Measurements from ENCODE around the gene PIGU. TPM values are rescaled to one million over a fixed set of nuclear protein-coding genes. Genes with fewer than 3 reads are reported as not detected.

PIGU gene
- total RNA-seq, 1 experiment from 2014 or later = 32.8 TPM

DNA sequence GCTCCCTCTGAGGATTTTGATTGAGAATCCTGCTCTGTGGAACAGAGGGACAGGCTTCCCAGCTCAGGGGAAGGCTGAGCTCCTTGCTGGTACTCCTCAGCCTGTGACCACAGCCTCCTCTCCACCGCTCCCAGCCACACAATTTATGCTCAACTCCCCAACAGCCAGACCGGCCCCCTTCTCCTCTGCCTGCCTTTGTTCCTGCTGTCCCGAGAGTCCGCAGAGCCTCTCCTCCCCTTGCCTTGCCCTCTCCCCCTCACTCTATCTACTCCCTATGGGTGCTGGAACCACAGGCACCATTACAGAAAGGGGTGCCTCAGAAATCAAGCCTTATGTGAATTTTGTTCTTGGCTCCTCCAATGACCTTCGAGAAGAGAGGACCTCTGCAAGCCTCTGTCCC, 102.5 kb downstream of the PIGU start:
- Histone ChIP-seq H3K9ac (ENCODE audit: extremely low read depth, insufficient read length, low read length) (no peak overlapping the region), H4K91ac (ENCODE audit: insufficient read length, low read depth, low read length) (no peak overlapping the region), H2AK5ac (ENCODE audit: insufficient read length, low read length) (no peak overlapping the region), H3K14ac (ENCODE audit: insufficient read depth, low read length) (no peak overlapping the region; the same call in 1 of the 2 replicates), H2BK12ac (ENCODE audit: insufficient read length, low read depth, low read length) (no peak overlapping the region), H4K5ac (ENCODE audit: insufficient read length, low read depth, low read length) (no peak overlapping the region), H3K4me1 (ENCODE audit: insufficient read depth, low read length) (no peaks in the 10 kb centered on the region), H3K23me2 (ENCODE audit: insufficient read length, low read depth, low read length, poor library complexity, severe bottlenecking) (no peaks in the 10 kb centered on the region), H3T11ph (ENCODE audit: low read length) (no peak overlapping the region), H4K20me1 (ENCODE audit: control insufficient read depth, insufficient read depth, insufficient read length) (no peaks in the 10 kb centered on the region), H3K79me1 (ENCODE audit: insufficient read depth, low read depth, low read length, poor library complexity, severe bottlenecking) (no peaks in the 10 kb centered on the region), H3K27me3 (ENCODE audit: insufficient read depth, low read length) (no peaks in the 10 kb centered on the region), H3K18ac (ENCODE audit: insufficient read length, low read depth, low read length) (no peak overlapping the region), H2AFZ (ENCODE audit: low read length) (no peak overlapping the region), H3K27ac (ENCODE audit: insufficient read length, low read depth, low read length) (no peak overlapping the region), H3K23ac (ENCODE audit: insufficient read length, low read depth, low read length) (no peak overlapping the region), H3K4me2 (ENCODE audit: insufficient read depth, insufficient read length, low read length) (no peak overlapping the region), H4K8ac (replicated peaks; ENCODE audit: insufficient read length, low read depth, low read length) (no peak overlapping the region), H2BK15ac (ENCODE audit: low read depth, low read length) (no peak overlapping the region), H2BK20ac (ENCODE audit: low read depth, low read length, poor library complexity, severe bottlenecking) (no peak overlapping the region), H3K56ac (ENCODE audit: insufficient read length, low read depth, low read length) (no peak overlapping the region), H3K79me2 (ENCODE audit: insufficient read depth, low read length) (no peaks in the 10 kb centered on the region), H3K4ac (ENCODE audit: low read depth, low read length) (no peak overlapping the region), H3K9me3 (ENCODE audit: control insufficient read depth, low read depth, low read length) (no peaks in the 10 kb centered on the region), H2BK120ac (ENCODE audit: low read depth, low read length, poor library complexity, severe bottlenecking) (no peak overlapping the region), H2BK5ac (ENCODE audit: insufficient read length, low read length) (no peak overlapping the region)
- H3K4me1 Mint-ChIP-seq = peaks cover 5 to 12% of the 10 kb centered on the region in 2 experiments; a peak in 3 of 4 replicates
- DNase-seq = no peak
- TF ChIP-seq, protein P1, sequence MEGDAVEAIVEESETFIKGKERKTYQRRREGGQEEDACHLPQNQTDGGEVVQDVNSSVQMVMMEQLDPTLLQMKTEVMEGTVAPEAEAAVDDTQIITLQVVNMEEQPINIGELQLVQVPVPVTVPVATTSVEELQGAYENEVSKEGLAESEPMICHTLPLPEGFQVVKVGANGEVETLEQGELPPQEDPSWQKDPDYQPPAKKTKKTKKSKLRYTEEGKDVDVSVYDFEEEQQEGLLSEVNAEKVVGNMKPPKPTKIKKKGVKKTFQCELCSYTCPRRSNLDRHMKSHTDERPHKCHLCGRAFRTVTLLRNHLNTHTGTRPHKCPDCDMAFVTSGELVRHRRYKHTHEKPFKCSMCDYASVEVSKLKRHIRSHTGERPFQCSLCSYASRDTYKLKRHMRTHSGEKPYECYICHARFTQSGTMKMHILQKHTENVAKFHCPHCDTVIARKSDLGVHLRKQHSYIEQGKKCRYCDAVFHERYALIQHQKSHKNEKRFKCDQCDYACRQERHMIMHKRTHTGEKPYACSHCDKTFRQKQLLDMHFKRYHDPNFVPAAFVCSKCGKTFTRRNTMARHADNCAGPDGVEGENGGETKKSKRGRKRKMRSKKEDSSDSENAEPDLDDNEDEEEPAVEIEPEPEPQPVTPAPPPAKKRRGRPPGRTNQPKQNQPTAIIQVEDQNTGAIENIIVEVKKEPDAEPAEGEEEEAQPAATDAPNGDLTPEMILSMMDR (conservative IDR thresholded peaks at IDR 0.05) = no peak
- peaks cover 7 to 25% (median 13%) of the 10 kb centered on the region in 3 experiments; a peak in 5 of 7 replicates for H3K36me3 Mint-ChIP-seq (ENCODE audit: insufficient read depth in 1 of 3, low read depth in 3 of 3)
- H3K27me3 Mint-ChIP-seq (ENCODE audit: low read depth) = no peaks in the 10 kb centered on the region
- no CpG with 5 or more reads among the region's 5 CpGs for WGBS (ENCODE audit: extremely low coverage, insufficient read length, low lambda C conversion rate)
- H3K4me3 Mint-ChIP-seq = no peak overlapping the region
- H3K9me3 Mint-ChIP-seq = no peaks in the 10 kb centered on the region
- peak overlapping the region in 1 of 3 experiments; percentile 36; a peak in 3 of 7 replicates for H3K27ac Mint-ChIP-seq
